ENCODE results near the gene CFAP54. TPM values are rescaled to one million over a fixed set of nuclear protein-coding genes. Genes with fewer than 3 reads are reported as not detected.

CFAP54 gene
- polyA plus RNA-seq, 1 of the 3 experiments (the other 2 are of a cell fraction): 0.87 TPM

- CTCF ChIA-PET: no interaction called here
These were observed 356.9 kb downstream of the CFAP54 start for GRCh38 chr12:96846293-96846692.

DNA sequence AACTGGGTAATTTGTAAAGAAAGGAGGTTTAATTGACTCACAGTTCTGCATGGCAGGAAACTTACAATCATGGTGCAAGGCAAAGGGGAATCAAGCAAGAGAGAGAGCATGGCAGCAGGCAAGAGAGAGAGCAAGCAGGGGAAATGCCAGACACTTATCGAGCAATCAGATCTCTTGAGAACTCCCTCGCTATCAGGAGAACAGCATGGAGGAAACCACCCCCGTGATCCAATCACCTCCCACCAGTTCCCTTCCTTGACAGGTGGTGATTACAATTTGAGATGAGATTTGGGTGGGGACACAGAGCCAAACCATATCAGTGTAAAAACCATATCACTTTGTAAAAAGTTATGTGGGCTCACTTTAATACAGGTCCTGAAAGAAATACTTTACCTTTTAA, 361.3 kb downstream of the CFAP54 start:
- POLR2A ChIA-PET: no interaction called here
- H3K27ac ChIP-seq (ENCODE audit: low read depth in 2 of 2, low read length in 1 of 2): no peak overlapping the region

More at GRCh38 chr12:96846293-96846692, 356.9 kb downstream of the CFAP54 start:
- DNase-seq: no peak
- Histone ChIP-seq H3K27me3 (ENCODE audit: insufficient read depth) (no peaks in the 10 kb centered on the region), H3F3A (replicated peaks; ENCODE audit: insufficient read depth) (no peaks in the 10 kb centered on the region), H3K27ac (ENCODE audit: low read depth in 2 of 2, low read length in 1 of 2) (no peak overlapping the region), H3K36me3 (replicated peaks in 1 of 2; ENCODE audit: control insufficient read depth in 1 of 2, insufficient read depth in 2 of 2, low read length in 1 of 2) (no peaks in the 10 kb centered on the region), H3K9me2 (no peaks in the 10 kb centered on the region), H3K79me2 (ENCODE audit: insufficient read depth) (no peaks in the 10 kb centered on the region), H3K4me2 (no peak overlapping the region), H2AFZ (ENCODE audit: low read depth) (no peak overlapping the region), H3K4me3 (ENCODE audit: low read depth in 2 of 2, low read length in 1 of 2) (no peak overlapping the region), H4K20me1 (ENCODE audit: insufficient read depth) (no peaks in the 10 kb centered on the region), H3K9ac (no peak overlapping the region), H3K4me1 (ENCODE audit: control insufficient read depth in 1 of 2, insufficient read depth in 2 of 2, low read depth in 1 of 2, low read length in 1 of 2) (no peaks in the 10 kb centered on the region), H3K9me3 (no peaks in the 10 kb centered on the region)
- WGBS (ENCODE audit: low lambda C conversion rate): 45% methylated on average over 2 of the region's 2 CpGs
- TF ChIP-seq TCF12 (IDR thresholded peaks at IDR 0.05) (no peak), TAF1 (IDR thresholded peaks at IDR 0.05; ENCODE audit: borderline replicate concordance, low read depth, low read length) (no peak), TEAD4 (IDR thresholded peaks at IDR 0.05; ENCODE audit: borderline replicate concordance, insufficient read depth) (no peak), RXRA (IDR thresholded peaks at IDR 0.05; ENCODE audit: borderline replicate concordance, low read depth) (no peak), EZH2phosphoT487 (IDR thresholded peaks at IDR 0.05; ENCODE audit: borderline replicate concordance, low read depth) (no peak), SMC3 (IDR thresholded peaks at IDR 0.05; ENCODE audit: low read depth, low read length) (no peak)
- POLR2A ChIA-PET: no interaction called here

More for the DNA sequence above, 361.3 kb downstream of the CFAP54 start:
- H3K36me3 ChIP-seq (replicated peaks in 1 of 2; ENCODE audit: control insufficient read depth in 1 of 2, insufficient read depth in 2 of 2, low read length in 1 of 2): no peaks in the 10 kb centered on the region
- H3K9me2 ChIP-seq: no peaks in the 10 kb centered on the region
- 13% methylated on average over 3 of the region's 3 CpGs for WGBS (ENCODE audit: low lambda C conversion rate)
- no peaks in the 10 kb centered on the region for H3K79me2 ChIP-seq (ENCODE audit: insufficient read depth)
- no peak overlapping the region for H3K4me2 ChIP-seq
- H2AFZ ChIP-seq (ENCODE audit: low read depth): no peak overlapping the region
- CTCF ChIA-PET: no interaction called here
- no peaks in the 10 kb centered on the region for H3K27me3 ChIP-seq (ENCODE audit: insufficient read depth)
- no peak overlapping the region for H3K9ac ChIP-seq
- no peaks in the 10 kb centered on the region for H4K20me1 ChIP-seq (ENCODE audit: insufficient read depth)
- no peak for TF ChIP-seq JUND (IDR thresholded peaks at IDR 0.05)
- TF ChIP-seq, protein P1, sequence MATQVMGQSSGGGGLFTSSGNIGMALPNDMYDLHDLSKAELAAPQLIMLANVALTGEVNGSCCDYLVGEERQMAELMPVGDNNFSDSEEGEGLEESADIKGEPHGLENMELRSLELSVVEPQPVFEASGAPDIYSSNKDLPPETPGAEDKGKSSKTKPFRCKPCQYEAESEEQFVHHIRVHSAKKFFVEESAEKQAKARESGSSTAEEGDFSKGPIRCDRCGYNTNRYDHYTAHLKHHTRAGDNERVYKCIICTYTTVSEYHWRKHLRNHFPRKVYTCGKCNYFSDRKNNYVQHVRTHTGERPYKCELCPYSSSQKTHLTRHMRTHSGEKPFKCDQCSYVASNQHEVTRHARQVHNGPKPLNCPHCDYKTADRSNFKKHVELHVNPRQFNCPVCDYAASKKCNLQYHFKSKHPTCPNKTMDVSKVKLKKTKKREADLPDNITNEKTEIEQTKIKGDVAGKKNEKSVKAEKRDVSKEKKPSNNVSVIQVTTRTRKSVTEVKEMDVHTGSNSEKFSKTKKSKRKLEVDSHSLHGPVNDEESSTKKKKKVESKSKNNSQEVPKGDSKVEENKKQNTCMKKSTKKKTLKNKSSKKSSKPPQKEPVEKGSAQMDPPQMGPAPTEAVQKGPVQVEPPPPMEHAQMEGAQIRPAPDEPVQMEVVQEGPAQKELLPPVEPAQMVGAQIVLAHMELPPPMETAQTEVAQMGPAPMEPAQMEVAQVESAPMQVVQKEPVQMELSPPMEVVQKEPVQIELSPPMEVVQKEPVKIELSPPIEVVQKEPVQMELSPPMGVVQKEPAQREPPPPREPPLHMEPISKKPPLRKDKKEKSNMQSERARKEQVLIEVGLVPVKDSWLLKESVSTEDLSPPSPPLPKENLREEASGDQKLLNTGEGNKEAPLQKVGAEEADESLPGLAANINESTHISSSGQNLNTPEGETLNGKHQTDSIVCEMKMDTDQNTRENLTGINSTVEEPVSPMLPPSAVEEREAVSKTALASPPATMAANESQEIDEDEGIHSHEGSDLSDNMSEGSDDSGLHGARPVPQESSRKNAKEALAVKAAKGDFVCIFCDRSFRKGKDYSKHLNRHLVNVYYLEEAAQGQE (IDR thresholded peaks at IDR 0.05; ENCODE audit: low read depth, low read length): no peak
- no peak for TF ChIP-seq MEF2A (IDR thresholded peaks at IDR 0.05; ENCODE audit: borderline replicate concordance, low read depth)
- no peak for TF ChIP-seq EZH2phosphoT487 (IDR thresholded peaks at IDR 0.05; ENCODE audit: borderline replicate concordance, low read depth)
- TF ChIP-seq, protein P2, sequence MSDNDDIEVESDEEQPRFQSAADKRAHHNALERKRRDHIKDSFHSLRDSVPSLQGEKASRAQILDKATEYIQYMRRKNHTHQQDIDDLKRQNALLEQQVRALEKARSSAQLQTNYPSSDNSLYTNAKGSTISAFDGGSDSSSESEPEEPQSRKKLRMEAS (IDR thresholded peaks at IDR 0.05; ENCODE audit: low read depth): no peak
- TF ChIP-seq ZBTB33 (IDR thresholded peaks at IDR 0.05; ENCODE audit: borderline replicate concordance, low read depth): no peak
- no peak for TF ChIP-seq EP300 (IDR thresholded peaks at IDR 0.05; ENCODE audit: borderline replicate concordance in 1 of 2, low read depth in 1 of 2, low read length in 1 of 2)
- no peak for TF ChIP-seq MXI1 (IDR thresholded peaks at IDR 0.05; ENCODE audit: low read depth, low read length)
- TF ChIP-seq FOXJ3 (CRISPR knock-in tag; IDR thresholded peaks at IDR 0.05): no peak
- no peak for TF ChIP-seq POLR2AphosphoS5 (IDR thresholded peaks at IDR 0.05; ENCODE audit: low read depth, low read length)
- no peak for TF ChIP-seq FOSL2 (IDR thresholded peaks at IDR 0.05; ENCODE audit: borderline replicate concordance, low read depth)
- no peaks in the 10 kb centered on the region for H3K4me1 ChIP-seq (ENCODE audit: control insufficient read depth in 1 of 2, insufficient read depth in 2 of 2, low read depth in 1 of 2, low read length in 1 of 2)
- H3K9me3 ChIP-seq: no peaks in the 10 kb centered on the region
- no peak overlapping the region for H3K4me3 ChIP-seq (ENCODE audit: low read depth in 2 of 2, low read length in 1 of 2)
- no peaks in the 10 kb centered on the region for H3F3A ChIP-seq (replicated peaks; ENCODE audit: insufficient read depth)
- no peak for DNase-seq
